Measurements from ENCODE around the gene DAAM1.

DNA sequence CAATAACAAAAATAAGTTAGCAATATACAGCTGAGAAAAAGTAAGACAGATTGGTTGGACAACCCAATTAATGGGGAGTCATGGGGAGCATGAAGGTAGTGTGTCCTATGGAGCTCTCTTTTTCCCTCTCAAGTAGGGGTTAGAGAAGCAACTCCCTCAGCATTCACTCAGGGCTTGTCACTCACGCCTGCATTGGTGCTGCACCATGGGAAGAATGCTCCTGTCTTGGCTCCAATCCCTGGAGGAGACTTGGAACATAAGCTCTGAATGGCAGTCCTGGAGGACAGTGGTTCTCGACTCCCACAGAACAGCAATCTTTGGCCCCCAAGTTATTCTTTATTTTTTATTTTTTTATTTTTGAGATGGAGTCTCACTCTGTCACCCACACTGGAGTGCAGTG is 113.8 kb downstream of the DAAM1 start:
- no peak for TF ChIP-seq POLR2AphosphoS5 (IDR thresholded peaks at IDR 0.05; ENCODE audit: low read depth, low read length)
- no peak for TF ChIP-seq SIN3A (IDR thresholded peaks at IDR 0.05; ENCODE audit: borderline replicate concordance, insufficient read depth, low read depth, low read length)

All from Panc1 (cell line).